ENCODE results near the gene FRYL.

FRYL gene

DNA sequence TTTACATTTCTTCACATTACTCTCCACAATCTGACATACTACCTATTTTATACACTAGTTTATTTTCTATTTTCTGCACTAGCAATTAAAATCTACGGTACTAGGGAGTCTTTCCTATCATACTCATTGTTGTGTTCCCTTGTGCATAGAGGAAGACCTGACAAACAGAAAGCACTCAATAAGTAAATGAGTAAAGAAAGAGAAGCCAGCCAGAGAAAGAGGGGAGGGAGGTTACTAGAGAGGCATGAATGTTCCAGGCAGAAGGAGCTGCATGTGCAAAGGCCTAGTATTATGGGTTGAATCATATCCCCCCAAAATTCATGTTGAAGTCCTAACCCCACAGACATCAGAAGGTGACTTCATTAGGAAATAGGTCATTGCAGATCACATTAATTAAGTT is 176.0 kb downstream of the FRYL start:
- no peak for DNase-seq (ENCODE audit: low read depth)

DNA sequence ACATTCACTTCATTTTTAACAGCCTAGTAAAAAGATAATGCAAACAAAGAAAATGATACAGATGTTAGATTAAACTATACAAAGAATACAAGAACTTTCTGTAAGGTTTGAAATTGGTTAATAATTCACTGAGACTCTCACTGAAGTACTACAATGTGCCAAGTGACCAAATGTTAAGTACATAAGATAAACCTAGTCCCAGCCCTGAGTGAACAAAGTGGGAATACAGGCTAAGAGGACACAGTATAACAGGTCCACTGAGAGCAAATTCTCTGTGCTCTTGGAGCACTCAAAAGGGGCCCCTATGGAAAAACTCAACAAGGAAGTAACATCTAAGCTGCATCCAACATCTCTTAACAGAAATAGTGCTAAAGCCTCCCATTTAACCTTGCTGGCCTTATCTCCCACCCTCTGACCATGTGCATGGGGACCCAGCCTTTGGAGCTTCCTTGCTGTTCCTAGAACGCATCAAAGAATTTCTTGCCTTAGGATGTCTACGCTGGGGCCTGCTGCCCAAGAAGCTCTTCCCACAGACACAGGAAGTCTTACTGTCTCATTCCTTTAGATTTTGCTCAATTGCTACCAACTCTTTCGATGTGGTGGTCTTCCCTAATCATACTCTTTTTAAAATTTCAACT is 176.6 kb downstream of the FRYL start:
- DNase-seq (ENCODE audit: low read depth): no peak

DNA sequence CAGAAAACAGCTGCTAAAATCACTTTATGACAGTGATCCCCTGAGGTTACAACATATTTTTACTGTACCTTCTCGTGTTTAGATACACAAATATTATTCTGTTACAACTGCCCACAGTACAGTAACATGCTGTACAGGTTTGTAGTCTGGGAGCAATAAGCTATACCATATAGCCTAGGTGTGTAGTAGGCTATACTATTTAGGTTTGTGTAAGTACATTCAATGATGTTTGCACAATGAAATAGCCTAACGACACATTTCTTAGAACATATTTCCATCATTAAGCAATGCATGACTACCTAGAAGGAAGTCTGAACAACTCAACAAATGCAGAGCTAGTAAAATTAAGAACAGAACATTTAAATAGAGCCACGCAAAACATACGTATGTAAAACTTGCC is 177.3 kb downstream of the FRYL start:
- no peak for DNase-seq (ENCODE audit: low read depth)

DNA sequence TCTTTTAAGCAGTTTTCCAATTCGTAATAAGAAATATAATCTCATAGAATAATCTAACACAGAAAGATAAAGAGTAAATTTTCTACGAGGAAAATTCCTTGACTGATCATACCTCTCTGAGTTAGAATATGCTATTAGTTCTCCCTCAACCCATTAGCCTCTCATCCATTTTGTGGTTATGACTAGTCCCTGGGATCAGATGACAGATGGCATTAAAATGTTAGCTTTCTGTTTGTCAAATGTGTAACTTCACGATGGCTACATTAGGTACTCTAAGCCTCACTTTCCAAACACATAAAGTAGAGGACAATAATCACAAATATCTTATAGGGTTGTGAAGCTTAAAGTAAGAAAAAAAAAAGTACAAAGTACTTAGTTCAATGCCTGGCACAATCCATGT is 177.9 kb downstream of the FRYL start:
- DNase-seq (ENCODE audit: low read depth): no peak

DNA sequence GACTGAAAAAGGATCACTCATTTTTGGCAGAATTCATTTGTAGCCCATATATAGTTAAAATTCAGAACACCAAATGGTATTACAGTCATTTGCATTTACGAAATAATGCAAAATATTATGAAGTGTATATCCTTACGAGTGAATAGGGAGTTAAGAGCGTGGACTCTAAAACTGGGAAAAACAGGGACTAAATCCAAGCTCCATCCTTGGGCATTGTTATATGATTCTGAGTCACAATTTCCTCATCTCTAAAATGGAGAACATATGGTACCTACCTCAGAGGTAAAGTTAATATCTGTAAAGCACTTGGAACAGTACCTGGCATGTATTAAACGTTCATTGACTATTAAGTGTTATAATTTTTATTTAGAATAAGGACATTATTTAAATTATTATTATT is 183.7 kb downstream of the FRYL start:
- DNase-seq (ENCODE audit: low read depth): no peak

DNA sequence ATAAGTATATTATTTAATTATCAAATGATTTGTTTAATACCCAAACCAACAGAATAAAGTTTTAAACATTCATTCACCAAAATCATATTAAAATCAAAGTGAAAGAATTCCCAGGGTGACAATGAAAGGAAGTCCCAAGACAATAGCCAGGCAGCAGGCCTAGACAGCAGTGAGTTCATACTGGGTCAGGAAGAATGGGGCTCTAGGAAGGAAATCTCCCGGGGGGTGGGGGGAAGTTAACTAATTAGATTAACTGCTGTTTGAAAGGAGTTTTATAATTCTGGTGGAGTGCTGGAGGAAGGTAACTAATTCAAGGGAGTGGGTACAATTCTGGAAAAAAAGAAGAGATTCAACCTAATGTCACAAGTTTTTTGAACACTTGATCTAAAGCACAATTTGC is 185.9 kb downstream of the FRYL start:
- no peak for DNase-seq (ENCODE audit: low read depth)

DNA sequence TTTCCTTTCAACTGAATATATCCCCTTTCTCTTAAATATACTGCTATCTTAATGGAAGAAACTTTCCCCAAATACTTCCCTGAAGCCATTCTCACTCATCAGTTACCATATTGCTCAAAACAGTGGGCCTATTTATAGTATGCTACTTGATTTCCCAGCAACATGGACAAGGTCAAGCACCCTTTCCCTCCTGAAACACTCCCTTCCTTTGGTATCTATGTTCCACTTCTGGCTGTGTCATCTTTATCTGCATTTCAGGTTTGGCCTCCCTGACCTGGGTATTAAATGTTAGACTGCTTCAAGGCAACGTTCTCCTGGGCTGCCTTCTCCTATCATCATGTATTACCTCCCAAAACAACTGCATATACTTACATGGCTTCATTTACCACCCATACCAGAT is 188.7 kb downstream of the FRYL start:
- no peak for DNase-seq (ENCODE audit: low read depth)

DNA sequence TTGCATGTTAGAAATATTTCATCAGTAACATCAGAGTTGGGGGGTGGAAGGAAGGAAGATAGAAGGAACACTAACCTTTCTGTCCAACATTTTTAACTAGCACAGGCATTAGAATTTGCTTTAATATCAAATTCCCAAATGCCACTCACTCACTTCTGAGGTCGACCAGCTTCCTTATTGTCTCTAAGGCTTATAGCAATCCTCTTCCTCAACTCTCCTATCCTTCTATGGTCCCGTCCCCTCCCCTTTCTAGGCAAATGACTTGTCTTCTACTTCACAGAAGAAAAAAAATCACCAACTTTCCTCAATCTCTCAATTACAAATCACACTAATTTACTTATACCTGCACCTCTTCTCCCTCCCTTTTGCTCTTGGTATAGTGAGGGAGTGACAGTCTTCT is 189.2 kb downstream of the FRYL start:
- DNase-seq (ENCODE audit: low read depth): no peak

DNA sequence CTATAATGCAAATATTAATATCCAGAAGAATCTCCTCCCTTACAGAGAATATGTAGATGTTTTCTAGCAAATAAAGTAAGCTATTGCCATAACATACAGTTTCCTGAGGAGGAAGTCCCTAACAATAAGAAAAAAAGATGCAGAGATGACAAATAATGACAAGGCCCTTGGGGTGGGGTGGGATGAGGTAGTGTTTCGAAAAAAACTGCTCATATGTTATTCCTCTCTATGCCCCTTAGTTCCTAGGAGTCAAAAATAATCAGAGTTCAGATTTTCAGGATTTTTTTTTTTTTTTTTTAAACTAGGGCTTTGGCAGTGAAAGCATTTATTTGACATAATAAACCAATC is 191.0 kb downstream of the FRYL start:
- DNase-seq (ENCODE audit: low read depth): no peak

DNA sequence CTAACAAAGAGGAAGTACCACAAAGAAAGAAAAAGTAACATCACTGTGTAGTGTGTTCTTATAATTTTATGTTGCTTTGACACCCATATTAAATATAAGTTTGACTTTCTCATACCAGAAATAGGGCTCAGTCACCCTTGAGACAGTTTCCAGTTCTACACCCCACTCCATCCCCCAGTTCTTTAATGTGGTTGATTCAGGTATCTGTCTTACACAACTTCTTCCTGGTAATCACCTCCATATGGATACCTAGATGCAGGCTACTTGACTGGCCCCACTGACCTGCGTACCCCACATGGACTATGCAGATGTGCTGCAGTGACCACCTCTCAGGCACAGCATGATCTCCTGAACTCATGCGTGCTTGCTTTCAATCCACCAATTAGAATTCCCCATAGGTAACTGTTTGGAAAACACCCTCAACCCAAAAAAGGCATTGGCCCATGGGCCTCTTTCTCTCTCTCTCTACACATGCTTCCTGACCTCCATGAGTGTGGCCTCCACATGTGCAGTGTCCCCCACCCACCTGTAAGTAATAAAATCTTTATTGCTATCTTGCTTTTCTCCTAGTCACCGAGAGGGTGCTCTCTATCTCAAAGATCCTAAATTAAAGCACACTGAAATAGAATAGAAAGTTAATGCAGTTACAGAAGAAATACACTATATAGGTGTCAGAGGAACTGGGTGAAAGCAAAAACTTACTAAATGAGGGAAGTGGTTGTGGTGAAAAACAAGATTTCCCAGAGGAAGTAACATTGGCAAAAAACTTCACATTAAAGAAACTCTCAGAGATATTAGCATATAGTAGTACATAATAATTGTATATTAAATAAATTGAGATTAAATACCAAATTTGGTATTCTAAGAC is 191.6 kb downstream of the FRYL start:
- no peak for DNase-seq (ENCODE audit: low read depth)

DNA sequence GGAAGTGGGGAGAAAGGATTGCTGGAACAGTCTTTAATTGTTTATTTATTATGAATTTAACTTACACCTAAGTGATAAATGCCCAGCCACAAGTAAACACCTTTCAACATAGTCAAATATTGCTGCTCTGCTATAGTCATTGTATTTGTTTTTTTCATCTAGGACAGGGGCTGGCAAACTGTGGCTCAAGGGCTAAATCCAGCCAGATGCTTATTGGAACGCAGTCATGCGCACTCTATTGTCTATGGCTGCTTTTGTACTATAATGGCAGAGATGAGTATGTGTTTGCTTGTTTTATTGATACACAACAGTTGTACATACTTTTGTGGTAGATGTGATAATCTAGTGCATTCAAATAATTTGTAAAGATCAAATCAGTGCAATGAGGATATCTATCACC is 194.7 kb downstream of the FRYL start:
- no peak for DNase-seq (ENCODE audit: low read depth)

DNA sequence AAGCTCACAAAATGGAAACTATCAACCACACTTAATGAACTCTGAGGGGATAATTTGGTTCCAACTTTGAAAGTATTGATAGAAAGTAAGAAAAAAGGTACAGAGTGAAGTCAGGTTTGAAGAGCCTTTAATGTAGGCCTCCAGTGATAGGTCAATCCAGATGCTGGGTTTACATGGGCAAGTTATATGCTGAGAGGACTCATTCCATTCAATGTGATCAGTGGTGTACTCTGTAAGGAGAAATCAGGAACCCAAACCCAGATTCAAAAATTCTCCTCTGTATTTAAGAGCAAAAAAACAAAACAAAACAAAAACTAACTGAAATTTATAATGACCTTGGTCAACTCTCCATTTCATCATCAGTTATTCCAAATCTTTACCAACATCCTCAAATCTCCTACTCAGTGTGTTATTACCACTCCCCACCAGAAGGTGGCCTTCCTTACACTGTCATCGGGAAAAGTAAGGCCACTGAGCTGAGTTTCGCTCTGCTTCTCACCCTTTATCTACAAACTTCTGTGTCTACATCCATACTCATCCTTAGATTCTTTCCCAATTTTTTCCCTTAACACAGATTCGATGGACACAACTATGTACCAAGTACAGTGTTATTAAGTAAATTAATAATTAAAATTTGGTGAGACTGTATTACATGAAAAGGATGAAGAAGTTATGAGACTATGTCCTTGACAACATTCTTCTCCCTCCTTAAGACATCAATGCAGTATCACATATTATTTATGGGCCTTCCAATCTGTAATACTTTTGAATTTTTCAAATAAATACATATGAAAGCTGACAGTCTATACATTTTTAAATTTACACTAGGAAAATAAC is 201.7 kb downstream of the FRYL start:
- no peak for DNase-seq (ENCODE audit: low read depth)

DNA sequence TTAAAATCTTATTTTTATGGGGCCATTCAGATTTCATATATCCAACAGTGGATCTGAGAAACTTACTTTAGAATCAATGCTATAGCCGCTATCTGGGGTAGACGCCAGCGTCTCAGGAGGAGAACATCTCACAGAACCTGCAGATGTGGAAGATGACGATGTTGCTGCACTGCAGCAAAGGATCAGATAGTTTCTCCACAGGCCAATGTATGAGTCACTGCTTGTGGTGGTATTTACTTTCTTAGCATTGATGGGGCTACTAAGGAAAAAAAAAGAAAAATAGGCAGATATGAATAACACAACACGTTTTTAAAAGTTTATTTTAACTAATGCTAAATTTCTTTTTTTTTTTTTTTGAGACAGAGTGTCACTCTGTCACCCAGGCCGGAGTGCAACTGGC is 204.1 kb downstream of the FRYL start:
- DNase-seq (ENCODE audit: low read depth): no peak

DNA sequence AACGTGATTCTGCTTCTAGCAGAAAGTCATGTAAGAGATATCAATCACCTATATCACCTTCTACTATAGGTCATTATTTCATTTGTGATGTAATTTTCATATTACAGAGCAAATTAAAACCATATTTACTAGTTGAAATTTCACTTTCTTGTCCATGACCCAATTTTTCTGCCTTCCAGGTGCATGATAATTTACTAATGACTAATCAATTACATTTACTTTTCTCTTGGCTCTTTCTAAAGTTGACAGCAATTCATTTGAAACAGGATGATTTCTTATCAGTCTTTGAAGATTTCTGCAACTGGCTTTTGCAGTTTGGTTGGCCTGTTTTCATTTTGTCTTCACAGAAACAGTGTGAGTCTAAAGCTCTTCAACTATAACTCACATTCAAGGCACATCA is 208.6 kb downstream of the FRYL start:
- no peak for DNase-seq (ENCODE audit: low read depth)

DNA sequence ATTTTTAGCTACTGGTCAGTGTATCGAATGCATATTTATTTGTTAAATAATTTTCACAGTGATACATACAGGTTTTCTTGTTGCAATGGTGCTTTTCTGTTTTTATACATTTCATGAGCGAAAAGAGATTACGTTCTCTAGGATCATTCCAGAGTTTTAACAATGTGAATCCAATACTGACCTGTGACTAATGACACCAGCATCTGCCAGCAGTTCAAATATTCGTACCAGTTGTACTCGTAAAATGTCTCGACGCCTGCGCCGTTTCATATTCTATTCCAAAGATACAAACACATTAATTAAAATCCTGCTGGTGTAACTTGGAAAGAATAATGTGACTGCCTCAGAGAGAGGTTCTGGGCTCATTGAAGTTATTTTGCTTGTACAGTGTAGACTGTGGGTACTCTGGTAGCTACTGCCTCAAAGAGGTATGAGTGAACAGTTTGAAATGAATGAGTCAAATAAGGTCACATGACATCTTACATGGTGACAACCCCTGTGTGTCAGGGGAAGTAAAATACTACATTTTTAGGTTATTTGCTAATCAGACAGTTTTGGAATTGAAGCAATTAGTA is 209.3 kb downstream of the FRYL start:
- DNase-seq (ENCODE audit: low read depth): no peak

DNA sequence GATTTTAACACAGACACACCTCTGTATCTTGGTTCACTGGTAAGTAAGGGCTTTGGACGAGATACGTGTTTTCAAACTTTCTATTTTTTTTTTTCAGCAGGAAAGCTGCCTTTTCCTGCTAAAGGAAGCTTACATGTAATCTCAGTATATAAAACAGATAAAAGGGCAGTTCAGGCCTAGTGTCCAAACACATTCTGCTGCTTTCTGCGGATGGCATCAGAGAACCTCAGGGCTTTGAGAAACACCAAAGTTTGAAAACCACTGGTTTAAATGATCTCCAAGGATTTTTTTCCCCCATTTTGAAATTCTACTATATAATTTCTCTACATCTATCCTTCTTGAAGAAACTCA is 214.1 kb downstream of the FRYL start:
- DNase-seq (ENCODE audit: low read depth): no peak

DNA sequence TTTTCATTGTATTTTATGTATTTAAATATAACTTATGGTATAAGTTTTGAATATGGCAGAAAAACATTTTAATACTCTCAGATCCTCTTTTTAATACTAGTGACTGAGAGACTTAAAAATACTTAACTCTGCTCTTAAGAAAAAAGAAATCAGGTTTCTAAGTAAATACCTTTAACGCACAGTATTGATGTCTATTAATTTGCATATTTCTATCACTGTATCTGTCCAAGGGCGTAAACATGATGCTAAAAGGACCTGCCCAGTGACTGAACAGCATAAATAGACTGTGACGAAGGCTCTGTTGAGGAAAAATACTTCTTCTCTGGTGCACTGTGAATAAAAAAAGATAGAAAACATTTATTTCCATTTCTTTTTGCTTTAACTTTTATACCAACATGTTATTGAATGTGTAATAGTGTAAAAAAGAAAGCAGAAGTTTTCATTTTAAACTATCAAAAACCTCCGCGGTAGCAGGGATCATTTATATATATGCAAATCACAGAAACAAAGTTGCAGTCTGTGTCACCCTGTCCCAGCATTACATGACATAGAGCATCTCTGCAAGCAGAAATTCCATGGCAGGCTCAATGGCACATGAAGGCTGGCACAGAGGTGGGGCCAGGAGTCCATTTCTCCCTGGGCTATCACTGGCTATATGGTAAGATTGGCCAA is 214.6 kb downstream of the FRYL start:
- no peak for DNase-seq (ENCODE audit: low read depth)

DNA sequence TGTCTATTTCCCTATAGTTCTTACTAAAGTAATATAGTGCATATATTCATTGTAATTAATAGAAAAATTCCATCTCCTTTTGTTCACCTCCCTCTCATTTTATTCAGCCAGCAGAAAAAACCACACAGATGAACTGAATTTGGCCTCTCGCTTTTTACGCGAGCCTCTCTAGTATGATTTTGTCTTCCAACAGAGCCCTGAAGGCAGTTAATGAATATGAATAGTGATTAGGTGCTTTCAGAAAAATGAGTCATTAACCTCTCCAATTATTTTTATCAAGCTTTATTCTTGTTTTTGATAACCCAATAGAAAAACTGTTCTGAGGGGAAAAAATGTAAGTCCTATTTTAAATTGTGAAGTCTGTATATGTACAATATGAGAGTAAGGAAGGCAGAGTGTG is 215.9 kb downstream of the FRYL start:
- no peak for DNase-seq (ENCODE audit: low read depth)

DNA sequence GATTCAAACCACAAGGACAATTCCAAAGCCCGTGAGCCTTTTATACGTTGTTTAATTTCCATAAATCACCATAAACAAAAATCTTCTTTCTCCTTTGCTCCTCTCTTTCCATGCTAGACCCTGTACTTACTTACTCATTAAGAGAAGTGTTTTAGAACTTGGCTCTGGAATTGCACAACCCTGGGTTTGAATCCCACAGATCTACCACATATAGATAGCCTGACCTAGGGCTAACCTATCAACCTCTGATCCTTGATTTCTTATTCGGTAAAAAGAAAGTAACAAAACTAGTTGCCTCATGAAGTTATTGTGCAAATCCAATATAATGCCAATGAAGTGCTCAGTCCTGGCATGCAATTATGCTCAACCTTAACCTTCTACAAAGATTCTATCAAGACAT is 221.3 kb downstream of the FRYL start:
- DNase-seq (ENCODE audit: low read depth): no peak

DNA sequence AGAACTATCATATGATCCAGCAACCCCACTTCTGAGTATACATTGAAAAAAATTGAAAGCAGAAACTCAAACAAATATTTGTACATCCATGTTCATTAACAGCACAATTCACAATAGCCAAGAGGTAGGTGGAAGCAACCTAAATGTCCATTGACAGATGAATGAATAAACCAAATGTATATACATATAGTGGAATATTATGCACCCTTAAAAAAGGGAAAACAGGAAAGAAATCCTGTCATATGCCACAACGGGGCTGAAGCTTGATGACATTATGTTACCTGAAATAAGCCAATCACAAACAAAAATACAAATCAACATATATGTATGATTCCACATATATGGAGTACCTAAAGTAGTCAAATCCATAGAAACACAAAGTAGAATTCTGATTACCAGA is 222.1 kb downstream of the FRYL start:
- no peak for DNase-seq (ENCODE audit: low read depth)

DNA sequence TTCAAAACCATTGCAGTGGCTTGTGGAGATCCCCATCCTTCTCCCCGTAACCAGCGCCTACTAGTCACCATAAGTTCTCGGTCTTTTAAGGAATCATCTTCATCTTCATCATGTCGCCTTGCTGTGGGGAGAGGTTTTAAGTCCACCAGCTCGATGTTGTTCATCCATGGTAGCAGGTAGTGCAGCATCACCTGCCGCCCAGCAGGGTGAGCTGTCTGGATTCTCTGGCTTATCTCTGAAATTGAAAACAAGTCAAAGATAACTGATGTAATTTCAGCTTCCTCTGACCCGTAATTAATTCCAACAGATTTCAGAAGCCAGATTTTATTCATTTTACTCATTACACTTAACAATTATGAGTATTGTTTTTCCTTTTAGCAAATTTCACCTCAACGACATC is 222.6 kb downstream of the FRYL start:
- no peak for DNase-seq (ENCODE audit: low read depth)

DNA sequence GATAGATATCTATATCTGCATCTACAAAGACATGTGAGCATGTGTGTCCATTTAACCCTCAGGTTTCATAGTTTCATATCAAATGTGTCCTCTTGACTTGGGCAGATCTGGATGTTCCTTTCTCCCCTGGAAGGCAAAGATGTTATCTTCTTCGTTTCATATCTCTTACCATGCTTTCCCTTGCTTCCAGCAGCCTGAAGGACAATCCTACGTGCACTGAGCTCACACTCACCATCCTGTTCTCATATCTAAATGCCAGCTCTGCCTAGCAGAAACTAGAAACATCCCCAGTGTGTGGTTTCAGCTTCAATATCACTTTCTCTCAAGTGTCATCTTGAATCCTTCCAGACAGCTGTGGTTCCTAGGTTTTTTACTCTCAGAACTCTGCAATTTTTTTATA is 223.8 kb downstream of the FRYL start:
- no peak for DNase-seq (ENCODE audit: low read depth)

Data from stimulated activated CD8-positive, alpha-beta memory T cell treated with anti-CD3 and anti-CD28 coated beads, Interleukin-12 subunit alpha, Interleukin-12 subunit beta, amount 100 ng/mL, for 4 hours (primary cell).